Activated T-cell treated with anti-CD3 and anti-CD28 coated beads, Interleukin-2, amount 50 U/mL, for 4 hours (primary cell): ENCODE results near the gene RUSC2. TPM values are rescaled to one million over a fixed set of nuclear protein-coding genes. Genes with fewer than 3 reads are reported as not detected.

Source experiments
- ATAC-seq, 2 donors: fragments of 200-7000 bp; cut with Tn5 transposase; one replicate each; pipeline ENCODE4 v1.10.0; 2021
- DNase-seq: peaks from one replicate; pipeline ENCODE4 v3.0.0-alpha.2; 2020
- H3K27me3 Mint-ChIP-seq: one replicate; pipeline ENCODE4 v1.8.0; 2021; ENCODE audit warnings: low read depth, mixed read lengths
- H3K36me3 Mint-ChIP-seq: one replicate; pipeline ENCODE4 v1.8.0; 2022; ENCODE audit warnings: mixed read lengths; ENCODE audit not compliant: insufficient read depth
- H3K4me1 Mint-ChIP-seq: one replicate; pipeline ENCODE4 v1.8.0; 2021; ENCODE audit warnings: low read depth, mixed read lengths
- H3K4me3 Mint-ChIP-seq: one replicate; pipeline ENCODE4 v1.8.0; 2021; ENCODE audit warnings: mild to moderate bottlenecking, moderate library complexity, mixed read lengths
- H3K9me3 Mint-ChIP-seq: one replicate; pipeline ENCODE4 v1.8.0; 2021; ENCODE audit warnings: mixed read lengths
- total RNA-seq, 3 donors: library from RNA; stranded (reverse); gene quantifications; one replicate each; pipeline ENCODE4 v1.2.1, GENCODE V29; 2021

The RUSC2 gene
- total RNA-seq, 3 donors from 2014 or later = 1.8 to 5.5 (median 2.1) TPM

DNA sequence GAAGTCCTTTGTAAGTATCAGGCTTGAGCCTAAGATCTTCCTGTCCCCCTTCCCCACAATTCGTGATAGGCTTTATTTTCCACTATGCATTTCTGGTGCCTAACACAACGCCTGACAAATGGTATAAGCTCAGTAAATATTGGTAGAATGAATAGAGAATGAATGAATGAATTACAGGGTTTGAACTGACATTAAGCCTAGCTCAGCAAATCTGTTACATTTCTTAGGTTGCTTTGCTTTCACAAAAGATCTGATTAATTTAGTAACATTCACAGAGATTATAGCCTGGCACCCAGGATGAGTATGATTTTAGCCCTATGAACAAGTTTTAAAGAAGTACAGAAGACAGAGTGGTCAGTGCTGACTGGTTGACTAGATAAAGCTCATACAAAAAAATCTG lies 16.4 kb downstream of the RUSC2 start:
- no peak overlapping the region for H3K4me3 Mint-ChIP-seq
- H3K27me3 Mint-ChIP-seq = peaks cover 14% of the 10 kb centered on the region
- no peaks in the 10 kb centered on the region for H3K4me1 Mint-ChIP-seq
- no peak for DNase-seq
- H3K36me3 Mint-ChIP-seq = no peaks in the 10 kb centered on the region
- H3K9me3 Mint-ChIP-seq = no peaks in the 10 kb centered on the region
- ATAC-seq = no peak

DNA sequence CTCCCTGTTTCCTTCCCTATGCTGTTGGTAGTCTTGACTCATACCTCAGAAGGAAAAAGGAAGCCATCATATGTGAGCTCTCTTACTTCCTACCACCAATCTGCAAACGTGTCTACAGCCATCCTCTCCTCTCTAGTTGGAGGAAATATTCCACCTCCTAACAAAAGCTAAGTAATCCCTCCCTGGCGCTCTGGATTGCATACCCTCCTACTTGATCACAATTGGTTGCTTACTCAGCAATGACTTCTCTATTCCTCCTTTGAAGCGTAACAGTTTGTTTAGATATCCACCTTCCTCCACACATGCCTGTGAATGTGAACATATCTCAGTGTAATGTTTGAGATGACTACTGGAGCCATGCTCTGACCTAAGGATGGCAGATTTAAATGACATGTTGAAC lies 18.2 kb downstream of the RUSC2 start:
- Mint-ChIP-seq H3K4me1 (no peaks in the 10 kb centered on the region), H3K36me3 (no peaks in the 10 kb centered on the region), H3K4me3 (no peak overlapping the region), H3K9me3 (no peaks in the 10 kb centered on the region), H3K27me3 (peaks cover 14% of the 10 kb centered on the region)
- DNase-seq (no peak), ATAC-seq (no peak)

GRCh38 chr9:35510383-35510753 lies 20.5 kb downstream of the RUSC2 start:
- DNase-seq (no peak), ATAC-seq (no peak)
- Mint-ChIP-seq H3K4me3 (no peak overlapping the region), H3K4me1 (no peaks in the 10 kb centered on the region), H3K9me3 (no peaks in the 10 kb centered on the region), H3K36me3 (no peaks in the 10 kb centered on the region), H3K27me3 (peaks cover 14% of the 10 kb centered on the region)

DNA sequence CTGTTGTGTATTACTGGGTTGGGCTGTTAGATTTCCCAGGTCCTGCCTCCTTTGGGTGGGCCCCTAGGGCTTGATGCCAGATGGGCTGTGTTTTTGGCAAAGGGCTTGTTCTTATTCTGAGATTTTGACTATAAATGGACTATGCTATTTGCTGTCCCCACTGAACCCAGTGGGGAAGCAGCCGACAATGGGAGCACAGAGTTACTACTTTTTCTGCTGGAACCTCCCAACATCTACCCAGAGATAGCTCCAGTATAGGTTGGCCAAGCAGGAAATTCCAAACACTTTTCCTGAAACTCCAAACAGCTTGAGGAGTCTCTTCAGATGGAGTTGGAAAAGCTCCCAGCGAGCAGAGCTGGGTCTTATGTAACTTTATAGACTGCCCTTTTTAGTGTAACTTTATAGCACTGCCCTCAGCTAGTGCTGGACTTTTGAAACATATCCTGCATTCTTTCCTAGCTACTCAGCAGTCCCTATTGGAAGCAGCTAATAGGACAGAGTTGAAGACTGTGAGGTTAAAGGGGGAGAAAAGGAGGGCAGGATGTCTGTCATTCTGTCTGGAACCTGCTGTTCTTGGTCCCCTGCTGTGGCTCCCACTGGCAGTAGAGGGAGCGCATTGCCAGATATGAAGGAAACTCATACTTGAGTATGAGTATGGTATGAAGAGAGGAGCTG lies 21.0 kb downstream of the RUSC2 start:
- ATAC-seq (no peak), DNase-seq (no peak)
- no peaks in the 10 kb centered on the region for H3K36me3 Mint-ChIP-seq
- H3K4me3 Mint-ChIP-seq = no peak overlapping the region
- H3K4me1 Mint-ChIP-seq = no peaks in the 10 kb centered on the region
- H3K27me3 Mint-ChIP-seq = peaks cover 12% of the 10 kb centered on the region
- H3K9me3 Mint-ChIP-seq = no peaks in the 10 kb centered on the region

GRCh38 chr9:35511453-35511852 lies 21.5 kb downstream of the RUSC2 start:
- DNase-seq (no peak), ATAC-seq (no peak)
- Mint-ChIP-seq H3K4me3 (no peak overlapping the region), H3K36me3 (no peaks in the 10 kb centered on the region), H3K4me1 (no peaks in the 10 kb centered on the region), H3K9me3 (no peaks in the 10 kb centered on the region), H3K27me3 (peaks cover 9% of the 10 kb centered on the region)

DNA sequence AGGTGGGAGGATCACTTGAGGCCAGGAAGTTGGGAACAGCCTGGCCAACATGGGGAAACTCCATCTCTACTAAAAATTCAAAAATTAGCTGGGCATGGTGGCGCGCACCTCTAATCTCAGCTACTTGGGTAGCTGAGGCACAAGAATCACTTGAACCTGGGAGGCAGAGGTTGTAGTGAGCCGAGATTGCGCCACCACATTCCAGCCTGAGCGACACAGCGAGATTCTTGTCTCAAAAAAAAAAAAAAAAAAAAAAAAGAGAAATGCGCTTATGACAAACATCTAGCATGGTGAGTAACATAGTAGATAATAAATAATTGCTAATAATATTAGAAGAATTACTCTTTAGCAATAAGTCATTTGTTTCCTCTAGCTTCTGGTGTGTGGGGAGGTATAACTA lies 25.9 kb downstream of the RUSC2 start:
- Mint-ChIP-seq H3K4me1 (no peaks in the 10 kb centered on the region), H3K36me3 (no peaks in the 10 kb centered on the region), H3K4me3 (no peak overlapping the region), H3K9me3 (no peaks in the 10 kb centered on the region), H3K27me3 (peaks cover under 1% of the 10 kb centered on the region)
- DNase-seq (no peak), ATAC-seq (no peak)

- Mint-ChIP-seq H3K36me3 (no peaks in the 10 kb centered on the region), H3K27me3 (no peaks in the 10 kb centered on the region), H3K9me3 (no peaks in the 10 kb centered on the region), H3K4me3 (no peak overlapping the region), H3K4me1 (no peaks in the 10 kb centered on the region)
- DNase-seq (no peak), ATAC-seq (no peak)
These were observed 26.6 kb downstream of the RUSC2 start for GRCh38 chr9:35516479-35516878.

DNA sequence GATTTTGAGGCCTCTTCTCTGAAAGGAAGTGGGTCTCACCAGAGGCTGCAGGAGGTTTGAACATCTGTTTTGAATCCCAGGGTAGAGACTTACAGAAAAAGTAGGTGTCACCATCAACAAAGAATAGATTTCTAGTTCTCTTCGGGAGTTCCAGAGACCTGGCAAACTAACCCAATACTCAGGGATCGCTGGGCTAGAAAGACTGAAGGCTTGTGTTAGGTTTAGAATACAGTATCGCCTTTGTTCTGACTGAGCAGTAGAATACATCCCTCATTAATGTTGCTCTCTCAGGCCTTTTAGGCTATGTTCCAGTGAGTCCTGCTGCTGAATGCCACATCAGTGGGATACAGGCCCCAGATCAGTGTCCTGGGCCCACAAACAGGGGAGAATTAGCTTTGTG lies 27.2 kb downstream of the RUSC2 start:
- Mint-ChIP-seq H3K4me3 (no peak overlapping the region), H3K4me1 (no peaks in the 10 kb centered on the region), H3K36me3 (no peaks in the 10 kb centered on the region), H3K27me3 (no peaks in the 10 kb centered on the region), H3K9me3 (no peaks in the 10 kb centered on the region)
- ATAC-seq = no peak
- no peak for DNase-seq

DNA sequence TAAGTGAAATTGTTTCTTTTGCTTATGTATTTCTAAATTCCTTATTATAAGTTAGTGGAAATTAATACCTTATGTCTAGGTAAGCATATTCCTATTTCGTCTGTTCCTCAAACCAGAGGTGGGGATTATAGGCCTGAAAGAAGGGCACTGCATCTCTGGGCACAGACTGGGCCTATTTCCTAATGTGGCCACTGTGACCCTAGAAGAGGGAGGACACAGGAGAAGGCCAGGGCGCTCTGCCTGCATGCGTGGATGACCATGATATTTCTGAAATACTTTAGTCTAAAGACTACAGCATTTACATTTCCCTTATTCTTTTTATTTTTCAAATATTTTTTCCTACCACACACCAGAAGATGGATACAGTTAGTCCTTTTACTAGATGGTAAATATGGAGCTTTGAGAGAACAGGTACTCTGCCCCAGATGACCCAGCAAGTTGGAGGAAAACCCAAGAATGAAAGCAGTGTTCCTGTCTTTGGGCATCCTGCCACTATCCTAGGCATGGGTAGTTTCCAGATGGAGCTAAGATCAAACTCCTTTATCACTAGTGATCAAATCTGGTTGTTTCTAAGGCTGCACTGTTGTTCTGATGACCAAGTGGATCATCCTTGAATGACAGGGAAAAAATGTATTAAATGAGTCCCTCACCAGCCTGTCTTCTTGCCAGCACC lies 27.8 kb downstream of the RUSC2 start:
- Mint-ChIP-seq H3K36me3 (no peaks in the 10 kb centered on the region), H3K9me3 (no peaks in the 10 kb centered on the region), H3K4me3 (no peak overlapping the region), H3K4me1 (no peaks in the 10 kb centered on the region), H3K27me3 (no peaks in the 10 kb centered on the region)
- no peak for DNase-seq
- ATAC-seq = no peak

DNA sequence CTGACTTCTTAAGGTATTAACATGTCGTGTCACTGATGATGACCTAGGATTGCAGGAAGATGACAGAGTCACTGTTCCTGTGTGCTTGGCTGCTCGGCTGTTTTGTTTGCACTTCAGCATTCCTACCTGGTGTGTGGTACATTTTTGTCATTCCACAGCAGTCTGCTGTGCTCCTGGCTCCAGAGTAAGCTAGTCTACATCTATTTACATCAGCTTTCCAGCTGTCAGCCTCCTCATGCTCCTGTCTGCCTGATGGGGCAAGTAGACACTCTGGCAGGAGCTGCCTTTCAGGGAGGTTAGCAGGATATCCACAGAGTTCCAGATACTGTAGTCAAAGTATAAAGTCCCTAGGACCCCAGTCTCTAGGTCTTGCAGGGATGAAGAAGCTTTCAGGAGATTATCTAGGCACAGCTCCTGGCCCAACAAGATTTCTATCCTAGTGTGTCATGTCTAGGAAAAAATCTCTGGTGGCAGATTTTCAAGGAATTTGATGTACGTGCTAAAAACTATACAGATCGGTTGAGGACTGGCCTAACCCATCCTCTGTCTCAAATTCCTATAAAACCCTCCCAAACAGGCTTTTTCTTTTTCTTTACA lies 28.4 kb downstream of the RUSC2 start:
- ATAC-seq (no peak), DNase-seq (no peak)
- H3K4me3 Mint-ChIP-seq = no peak overlapping the region
- no peaks in the 10 kb centered on the region for H3K36me3 Mint-ChIP-seq
- no peaks in the 10 kb centered on the region for H3K27me3 Mint-ChIP-seq
- H3K4me1 Mint-ChIP-seq = no peaks in the 10 kb centered on the region
- no peaks in the 10 kb centered on the region for H3K9me3 Mint-ChIP-seq

- no peaks in the 10 kb centered on the region for H3K36me3 Mint-ChIP-seq
- no peak for ATAC-seq
- no peaks in the 10 kb centered on the region for H3K9me3 Mint-ChIP-seq
- H3K27me3 Mint-ChIP-seq = no peaks in the 10 kb centered on the region
- no peak for DNase-seq
- H3K4me1 Mint-ChIP-seq = no peaks in the 10 kb centered on the region
- no peak overlapping the region for H3K4me3 Mint-ChIP-seq
These were observed 29.2 kb downstream of the RUSC2 start for GRCh38 chr9:35518981-35519679.

DNA sequence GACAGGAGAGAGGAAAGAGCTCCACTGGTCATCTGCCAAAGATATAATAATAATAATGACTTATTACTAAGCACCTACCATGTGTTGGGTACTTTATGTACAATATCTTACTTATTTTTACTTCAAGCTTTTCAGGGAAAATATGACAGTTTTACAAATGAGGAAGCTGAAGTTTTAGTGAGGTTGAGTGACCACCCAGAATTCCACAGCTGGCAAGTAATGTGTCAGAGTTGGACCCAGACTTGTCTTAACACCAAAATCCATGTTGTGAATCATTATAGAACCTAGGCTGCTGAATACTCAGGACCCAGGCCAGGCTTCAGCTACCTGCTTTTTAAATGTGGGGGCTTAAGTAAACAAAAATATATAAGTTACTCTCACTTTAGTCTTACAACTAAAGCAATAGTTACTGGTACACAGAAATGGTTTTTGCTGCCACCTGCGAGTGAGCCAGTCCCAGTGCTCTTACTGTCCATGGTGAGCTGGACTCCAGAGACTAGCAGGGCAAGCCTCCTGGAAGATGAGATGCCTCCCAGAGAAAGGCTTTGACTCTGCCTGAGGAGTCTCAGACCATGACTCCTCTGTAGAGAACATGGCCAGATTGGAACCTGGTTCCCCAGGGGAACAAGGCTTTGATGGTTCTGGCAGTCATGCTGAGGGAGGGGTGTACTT lies 29.9 kb downstream of the RUSC2 start:
- H3K4me1 Mint-ChIP-seq = no peaks in the 10 kb centered on the region
- no peaks in the 10 kb centered on the region for H3K36me3 Mint-ChIP-seq
- DNase-seq (no peak), ATAC-seq (no peak)
- no peaks in the 10 kb centered on the region for H3K27me3 Mint-ChIP-seq
- no peaks in the 10 kb centered on the region for H3K9me3 Mint-ChIP-seq
- no peak overlapping the region for H3K4me3 Mint-ChIP-seq

DNA sequence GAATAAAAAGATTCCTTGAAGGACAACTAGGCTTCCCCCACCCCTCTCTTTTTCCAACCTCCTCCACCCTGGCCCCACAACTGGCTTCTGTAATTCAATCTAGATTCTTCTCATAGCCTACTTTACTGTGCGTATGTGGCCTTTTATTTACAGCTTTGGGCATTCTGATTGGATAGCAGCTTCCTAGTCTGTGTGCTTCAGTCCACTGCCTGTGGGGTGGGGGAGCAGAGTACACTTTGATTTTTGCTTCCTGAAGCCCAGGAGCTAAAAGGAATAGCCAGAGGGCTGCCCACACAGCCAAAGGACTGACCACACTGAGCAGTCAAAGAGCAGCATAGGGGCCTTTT lies 30.4 kb downstream of the RUSC2 start:
- Mint-ChIP-seq H3K4me1 (no peaks in the 10 kb centered on the region), H3K4me3 (no peak overlapping the region), H3K9me3 (no peaks in the 10 kb centered on the region), H3K36me3 (no peaks in the 10 kb centered on the region), H3K27me3 (no peaks in the 10 kb centered on the region)
- ATAC-seq (no peak), DNase-seq (no peak)

DNA sequence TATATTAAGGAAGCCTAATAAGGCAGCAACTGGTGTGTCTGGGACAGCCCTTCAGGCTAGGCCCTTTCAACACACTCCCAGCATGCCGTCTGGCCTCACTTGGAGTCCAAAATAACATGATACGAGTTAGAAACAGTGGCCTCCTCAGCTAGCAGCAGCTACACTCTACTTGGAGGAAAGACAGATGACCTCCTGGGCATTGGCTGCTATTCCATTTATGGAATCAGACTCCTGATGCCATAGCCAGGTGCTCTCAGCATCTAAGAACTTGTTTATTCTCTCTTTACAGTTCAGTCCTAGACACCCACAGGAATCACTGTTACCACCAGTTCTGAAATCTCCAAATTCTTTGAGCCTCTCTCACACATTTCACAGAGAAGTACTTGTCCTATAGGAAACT lies 31.8 kb downstream of the RUSC2 start:
- Mint-ChIP-seq H3K4me3 (no peak overlapping the region), H3K27me3 (no peaks in the 10 kb centered on the region), H3K4me1 (no peaks in the 10 kb centered on the region), H3K36me3 (no peaks in the 10 kb centered on the region), H3K9me3 (no peaks in the 10 kb centered on the region)
- DNase-seq (no peak), ATAC-seq (no peak)
